ENCODE results near the gene NDST1. TPM values are rescaled to one million over a fixed set of nuclear protein-coding genes. Genes with fewer than 3 reads are reported as not detected.

Gene NDST1
- total and polyA plus RNA-seq, 12 donors, result 14.8 to 86.1 (median 58.5) TPM

DNA sequence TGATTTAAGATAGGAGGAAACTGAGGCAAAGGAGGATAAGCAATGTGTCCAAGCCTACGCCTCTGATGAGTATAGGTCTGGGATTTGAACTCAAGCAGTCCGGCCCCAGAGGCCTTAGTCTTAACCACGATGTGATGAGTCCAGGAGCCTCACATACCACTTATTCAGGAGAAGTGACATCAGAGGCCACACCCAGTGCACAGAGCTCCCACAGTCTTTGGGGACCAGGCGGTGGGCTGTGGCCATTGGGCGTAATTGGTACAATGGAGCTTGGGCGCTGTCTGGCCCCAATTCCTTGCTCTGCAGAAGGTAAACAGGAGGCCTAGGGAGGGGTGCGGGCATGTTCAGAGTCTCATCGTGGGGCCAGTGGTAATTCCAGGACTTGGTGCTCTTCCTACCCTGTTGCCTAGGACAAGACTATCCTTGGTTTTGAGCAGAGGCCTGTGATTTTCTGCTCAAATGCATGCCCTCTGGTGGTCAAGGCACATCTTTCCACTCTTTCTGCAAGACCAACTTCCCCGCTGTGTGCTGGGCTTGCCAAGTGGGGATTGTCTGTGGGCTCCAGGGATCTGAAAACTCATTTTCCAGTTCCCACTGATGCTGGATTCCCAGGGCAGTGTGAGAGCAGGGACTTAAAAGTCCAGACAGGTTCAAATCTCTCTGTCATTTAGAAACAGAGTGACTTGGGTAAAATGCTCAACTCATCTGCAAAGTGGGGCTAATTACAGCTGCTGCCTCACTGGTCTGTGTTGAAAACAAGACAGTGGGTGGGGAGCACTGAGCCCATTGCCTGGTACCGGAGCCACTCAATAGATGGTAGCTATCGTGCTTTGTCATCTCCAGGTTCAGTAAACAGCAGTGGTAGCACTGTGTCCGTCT lies 15.8 kb downstream of the NDST1 start:
- DNase-seq (peak in 1 of 2 donors; percentile 58), ATAC-seq (peak; percentile 27 to 78 (median 62))
- no peaks in the 10 kb centered on the region for H3K9me3 ChIP-seq
- TF ChIP-seq CTCF (IDR thresholded peaks at IDR 0.05), result peak; percentile 39 to 80 (median 68)
- peak overlapping the region; percentile 27 to 90 (median 74) for H3K27ac ChIP-seq
- peaks cover 0 to 75% (median 16%) of the 10 kb centered on the region in 9 donors for H3K36me3 ChIP-seq
- peaks cover 31 to 91% (median 67%) of the 10 kb centered on the region in 9 donors for H3K4me1 ChIP-seq
- H3K4me3 ChIP-seq, result no peak overlapping the region
- H3K27me3 ChIP-seq, result no peaks in the 10 kb centered on the region
- WGBS, 2 donors, result 70 to 71% methylated on average over 12 of the region's 12 CpGs
- intact Hi-C loops (cut with DNase I), result loop anchor here in 9 of 10 donors (2.0 to 10.0 kb wide), 6 partner anchors 35 to 66 kb away; no protein-coding TSS in a partner anchor

DNA sequence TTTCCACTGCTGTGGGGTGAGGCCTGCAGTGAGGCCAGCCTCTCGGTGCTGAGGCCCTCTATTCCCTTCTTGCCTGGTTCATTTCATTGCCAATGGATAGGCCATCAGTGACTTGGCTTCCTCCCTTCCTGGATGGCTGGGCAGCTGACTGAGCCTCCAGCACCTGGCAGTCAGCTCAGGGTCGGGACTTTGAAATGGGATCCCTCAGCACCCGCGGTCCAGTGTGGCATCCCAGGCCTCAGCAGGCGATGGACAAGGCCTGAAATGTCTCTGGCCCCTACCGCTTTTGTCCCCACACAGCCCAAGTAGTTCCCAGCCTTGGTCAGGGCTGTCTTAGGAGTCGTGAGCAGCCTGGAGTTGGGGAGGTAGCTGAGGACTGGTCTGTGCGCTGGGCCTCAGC lies 17.2 kb downstream of the NDST1 start:
- no peak for DNase-seq
- peak in 1 of 8 donors; percentile 2 for ATAC-seq
- Histone ChIP-seq H3K36me3 (peaks cover 0 to 76% (median 16%) of the 10 kb centered on the region in 9 donors), H3K4me3 (no peak overlapping the region), H3K9me3 (no peaks in the 10 kb centered on the region), H3K27me3 (no peaks in the 10 kb centered on the region), H3K27ac (peak overlapping the region in 9 of 10 donors; percentile 38 to 90 (median 76)), H3K4me1 (peaks cover 31 to 92% (median 68%) of the 10 kb centered on the region in 9 donors)
- no peak for TF ChIP-seq CTCF (IDR thresholded peaks at IDR 0.05)
- WGBS, 2 donors, result 57 to 58% methylated on average over 8 of the region's 8 CpGs
- intact Hi-C loops (cut with DNase I), result loop anchor here in 4 of 10 donors (2.0 to 10.0 kb wide), 3 partner anchors 60 to 66 kb away; no protein-coding TSS in a partner anchor

DNA sequence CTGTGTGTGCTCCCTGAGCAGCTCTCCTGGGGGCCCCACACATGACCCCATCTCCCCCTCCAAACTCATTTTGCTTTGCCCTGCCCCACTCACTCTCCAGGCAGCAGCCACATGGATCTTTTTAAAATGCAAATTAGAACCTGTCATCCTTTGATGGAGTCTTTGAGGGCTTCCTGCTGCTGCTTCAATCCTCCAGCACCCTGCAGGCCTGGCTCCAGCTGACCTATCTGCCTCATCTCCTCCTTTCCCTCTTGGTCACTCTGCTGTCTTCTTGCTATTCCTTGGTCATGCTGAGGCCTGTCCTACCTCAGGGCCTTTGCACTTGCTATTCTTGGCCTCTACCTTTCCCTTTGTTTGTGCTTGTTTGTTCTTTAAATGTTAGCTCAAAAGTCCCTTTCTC lies 17.9 kb downstream of the NDST1 start:
- Histone ChIP-seq H3K27ac (peak overlapping the region in 8 of 10 donors; percentile 38 to 90 (median 70)), H3K4me1 (peaks cover 29 to 92% (median 69%) of the 10 kb centered on the region in 9 donors), H3K4me3 (no peak overlapping the region), H3K27me3 (no peaks in the 10 kb centered on the region), H3K36me3 (peaks cover 0 to 71% (median 16%) of the 10 kb centered on the region in 9 donors), H3K9me3 (no peaks in the 10 kb centered on the region)
- DNase-seq (no peak), ATAC-seq (no peak)
- intact Hi-C loops (cut with DNase I), result loop anchor here in 4 of 10 donors (2.0 to 10.0 kb wide), 3 partner anchors 61 to 67 kb away; no protein-coding TSS in a partner anchor
- no peak for TF ChIP-seq CTCF (IDR thresholded peaks at IDR 0.05)

GRCh38 chr5:150527038-150527437 lies 19.1 kb downstream of the NDST1 start:
- no peak for TF ChIP-seq CTCF (IDR thresholded peaks at IDR 0.05)
- ATAC-seq (no peak), DNase-seq (no peak)
- Histone ChIP-seq H3K36me3 (peaks cover 0 to 70% (median 8%) of the 10 kb centered on the region in 9 donors), H3K4me1 (peaks cover 24 to 91% (median 57%) of the 10 kb centered on the region in 9 donors), H3K27ac (peak overlapping the region in 7 of 10 donors; percentile 2 to 87 (median 62)), H3K27me3 (no peaks in the 10 kb centered on the region), H3K9me3 (no peaks in the 10 kb centered on the region), H3K4me3 (no peak overlapping the region)
- 93 to 95% methylated on average over 8 of the region's 8 CpGs for WGBS, 2 donors
- intact Hi-C loops (cut with DNase I), result loop anchor here in 3 of 10 donors (5.0 to 10.0 kb wide), 2 partner anchors 62 to 65 kb away; no protein-coding TSS in a partner anchor

Measured in heart right ventricle (tissue), 16 donors.